GM21360 (cell line): ENCODE data around the gene H3-3A.

Source experiments
- ATAC-seq: cut with Tn5 transposase; IDR thresholded peaks from one replicate; pipeline ENCODE4 v1.9.1; 2021; ENCODE audit warnings: mild to moderate bottlenecking, moderate library complexity; ENCODE audit not compliant: unreplicated experiment

H3-3A gene

GRCh38 chr1:226110249-226111097 is 48.0 kb downstream of the H3-3A start:
- peak; percentile 72 for ATAC-seq

DNA sequence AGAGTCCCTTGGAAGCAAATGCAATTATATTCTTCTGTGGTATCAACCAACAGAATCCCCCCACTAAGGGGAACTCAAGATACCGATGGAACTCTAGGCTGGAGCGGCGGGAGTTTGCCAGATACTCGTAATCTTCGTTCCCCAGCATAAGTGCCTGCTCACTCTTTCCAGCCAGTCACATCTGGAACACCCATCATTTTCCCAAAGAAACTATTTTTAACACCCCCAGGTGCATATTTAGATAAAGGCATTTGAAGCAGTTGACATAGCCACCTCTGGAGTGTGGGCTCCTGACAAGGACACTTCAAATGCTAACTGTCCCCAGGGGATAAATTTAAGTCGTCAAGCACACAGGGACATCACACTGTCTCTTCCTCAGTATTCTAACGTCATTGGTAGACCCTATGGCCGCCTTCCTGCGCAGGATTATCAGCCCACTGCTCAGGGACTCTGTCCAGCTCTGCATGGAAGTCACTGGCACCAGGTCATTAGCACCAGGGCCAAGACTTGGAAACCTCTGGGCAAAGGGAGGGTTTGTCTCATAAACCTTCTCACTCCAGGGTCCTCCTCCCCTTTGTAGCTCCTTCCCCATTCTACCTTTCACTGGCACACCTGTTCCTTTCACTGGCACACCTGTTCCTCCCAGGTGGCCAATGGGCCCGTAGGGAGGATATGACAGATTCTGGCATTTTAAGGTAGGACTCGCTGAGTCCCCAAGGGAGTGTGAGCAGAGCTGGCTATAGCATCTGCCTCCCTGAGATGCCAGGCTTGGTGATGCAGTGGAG is 48.8 kb downstream of the H3-3A start:
- ATAC-seq, result no peak

- ATAC-seq, result no peak
Observed at GRCh38 chr1:226111883-226112261, 49.4 kb downstream of the H3-3A start.

GRCh38 chr1:226112626-226113025 is 50.1 kb downstream of the H3-3A start:
- no peak for ATAC-seq

DNA sequence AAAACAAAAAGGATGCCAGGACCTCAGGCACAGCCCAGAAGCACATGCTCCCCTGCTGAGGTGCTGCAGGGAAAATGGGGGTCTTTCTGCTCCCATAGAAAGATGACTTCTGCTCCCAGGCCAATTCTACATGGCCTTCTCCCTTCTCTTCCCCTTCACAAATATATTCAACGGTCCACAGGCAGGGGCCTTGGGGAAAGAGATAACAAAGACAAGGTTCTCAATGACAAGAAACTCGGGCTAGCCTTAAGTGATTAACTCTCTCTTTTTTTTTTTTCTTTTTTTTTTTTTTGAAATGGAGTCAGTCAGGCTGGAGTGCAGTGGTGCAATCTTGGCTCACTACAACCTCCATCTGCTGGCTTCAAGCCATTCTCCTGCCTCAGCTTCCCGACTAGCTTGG is 54.2 kb downstream of the H3-3A start:
- no peak for ATAC-seq

- ATAC-seq, result no peak
Observed at GRCh38 chr1:226117330-226117729, 54.8 kb downstream of the H3-3A start.

- ATAC-seq, result no peak
Observed at GRCh38 chr1:226118357-226118756, 55.8 kb downstream of the H3-3A start.

GRCh38 chr1:226119169-226119568 is 56.7 kb downstream of the H3-3A start:
- no peak for ATAC-seq

DNA sequence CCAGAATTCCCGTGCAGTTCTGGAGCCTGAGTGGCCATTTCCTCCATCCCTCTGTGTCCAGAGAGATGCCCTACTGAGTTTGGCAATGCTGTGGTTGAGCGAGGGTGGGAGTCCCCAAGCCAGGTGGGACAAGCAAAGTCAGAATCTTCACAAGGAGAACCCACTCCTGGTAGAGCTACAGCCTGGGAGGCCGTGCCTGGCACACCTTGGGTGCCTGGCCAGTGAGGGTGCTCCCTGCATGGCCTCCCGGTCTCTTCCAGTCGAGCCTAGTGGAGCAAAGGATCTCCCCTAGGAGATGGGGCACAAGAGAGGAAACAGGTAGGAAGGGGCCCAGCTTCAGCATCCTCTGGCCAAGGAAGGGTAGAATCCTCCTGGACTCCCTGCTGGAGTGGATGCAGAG is 57.9 kb downstream of the H3-3A start:
- no peak for ATAC-seq

GRCh38 chr1:226121049-226121586 is 58.6 kb downstream of the H3-3A start:
- no peak for ATAC-seq
